Measurements from ENCODE around the gene ROR2. TPM values are rescaled to one million over a fixed set of nuclear protein-coding genes. Genes with fewer than 3 reads are reported as not detected.

ROR2 gene
- total RNA-seq, 1 donor from 2014 or later, result 0.18 TPM

DNA sequence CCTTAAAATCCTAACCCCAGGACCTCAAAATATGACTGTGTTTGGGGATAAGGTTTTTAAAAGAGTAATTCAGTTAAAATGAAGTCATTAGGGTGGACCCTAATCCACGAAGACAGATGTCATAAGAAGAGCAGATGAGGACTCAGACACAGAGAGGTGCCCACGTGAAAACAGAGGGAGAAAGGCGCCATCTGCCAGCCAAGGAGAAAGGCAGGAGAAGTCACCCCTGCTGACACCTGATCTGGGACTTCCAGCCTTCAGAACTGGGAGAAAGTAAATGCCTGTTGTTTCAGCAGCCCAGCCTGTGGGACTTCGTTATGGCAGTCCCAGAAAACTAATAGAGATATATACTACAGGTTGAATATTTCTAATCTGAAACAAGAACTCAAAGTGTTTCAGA, 67.4 kb downstream of the ROR2 start:
- intact Hi-C loops (cut with micrococcal nuclease), result no loop called here

DNA sequence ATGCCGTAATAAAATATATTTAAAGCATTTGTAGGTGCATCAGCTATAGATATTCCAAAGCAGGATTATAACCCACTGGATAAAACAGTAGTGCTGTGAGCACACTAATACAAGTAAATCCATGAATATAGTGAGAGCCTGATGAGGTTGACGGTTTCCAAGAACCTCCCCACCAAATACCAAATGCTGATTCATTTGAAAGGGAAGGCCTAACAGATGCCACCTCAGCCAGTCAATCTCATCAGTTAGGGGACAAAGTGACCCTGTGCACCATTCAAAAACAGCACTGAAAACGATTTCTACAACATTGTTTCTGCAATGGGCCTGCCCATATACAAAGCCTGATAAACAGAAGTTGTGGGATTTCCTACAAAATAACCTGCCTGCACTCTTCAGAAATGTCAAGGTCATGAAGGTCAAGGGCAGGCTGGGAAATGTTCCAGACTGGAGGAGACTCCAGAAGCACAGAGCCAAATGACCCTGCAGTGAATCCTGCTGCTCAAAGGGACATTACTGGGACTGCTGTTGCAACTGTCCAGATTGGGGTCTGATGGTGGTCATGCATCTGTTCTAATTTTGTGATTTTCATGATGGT, 69.6 kb downstream of the ROR2 start:
- intact Hi-C loops (cut with micrococcal nuclease), result no loop called here

DNA sequence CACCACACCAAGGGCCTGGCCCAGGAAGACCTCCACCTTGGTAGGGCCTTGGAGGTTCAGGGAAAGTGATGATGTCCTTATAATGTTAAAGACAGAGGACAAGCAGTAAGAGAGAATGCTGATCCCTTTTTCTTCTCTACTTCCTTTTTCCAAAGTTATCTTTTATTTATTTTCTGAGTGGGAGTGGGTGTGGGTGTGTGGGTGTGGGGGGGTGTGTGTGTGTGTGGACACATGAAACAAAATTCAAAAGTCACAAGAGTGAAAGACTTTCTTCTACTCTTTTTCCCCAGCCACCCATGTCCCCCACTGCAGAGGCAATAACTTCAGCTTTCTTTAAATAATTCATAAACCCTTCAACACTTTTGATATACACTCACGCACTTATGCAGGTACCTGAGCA, 70.8 kb downstream of the ROR2 start:
- intact Hi-C loops (cut with micrococcal nuclease), result no loop called here

DNA sequence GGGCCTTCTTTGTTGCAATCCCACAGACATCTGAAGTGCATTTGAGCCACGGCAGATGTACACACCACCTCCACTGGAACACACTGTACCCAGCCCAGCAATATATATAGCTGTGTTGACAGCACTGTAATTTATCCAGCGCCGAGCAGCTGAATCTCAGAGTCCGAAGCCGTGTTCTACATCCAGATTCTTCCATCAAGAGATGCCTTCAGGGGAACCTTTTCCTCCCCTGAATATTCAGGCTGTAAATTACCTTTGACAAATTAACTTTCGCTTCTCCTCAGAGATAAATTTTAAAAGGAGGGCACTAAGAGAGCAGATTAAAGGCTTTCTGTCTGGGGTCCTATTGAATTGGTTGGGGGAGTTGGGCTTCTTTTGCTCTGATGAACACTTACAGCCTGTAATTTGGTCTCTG, 76.4 kb downstream of the ROR2 start:
- intact Hi-C loops (cut with micrococcal nuclease), result no loop called here

DNA sequence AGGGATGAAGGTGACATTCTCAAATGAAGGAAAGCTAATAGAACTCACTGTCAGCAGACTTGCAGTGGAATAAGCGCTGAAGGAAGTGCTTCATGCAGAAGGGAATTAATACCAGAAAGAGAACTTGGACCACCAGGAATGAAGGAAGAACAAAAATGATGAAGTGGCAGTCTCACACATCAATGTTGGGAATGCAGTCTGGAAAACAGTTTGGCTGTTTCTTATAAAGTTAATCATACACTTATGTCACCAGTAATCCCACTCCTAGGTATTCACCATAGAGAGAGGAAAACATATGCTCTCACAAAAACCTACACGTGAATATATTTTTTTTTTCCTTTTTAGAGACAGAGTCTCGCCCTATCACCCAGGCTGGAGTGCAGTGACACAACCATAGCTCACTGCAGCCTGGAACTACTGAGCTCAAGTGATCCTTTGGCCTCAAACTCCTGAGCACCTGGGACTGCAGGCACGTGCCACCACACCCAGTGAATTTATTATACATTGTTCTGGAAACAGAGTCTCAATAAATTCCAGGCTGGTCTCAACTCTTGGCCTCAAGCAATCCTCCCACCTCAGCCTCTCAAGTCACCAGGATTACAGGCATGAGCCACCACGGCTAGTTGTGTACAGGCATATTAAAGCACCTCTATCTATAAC, 81.2 kb downstream of the ROR2 start:
- intact Hi-C loops (cut with micrococcal nuclease), result no loop called here

DNA sequence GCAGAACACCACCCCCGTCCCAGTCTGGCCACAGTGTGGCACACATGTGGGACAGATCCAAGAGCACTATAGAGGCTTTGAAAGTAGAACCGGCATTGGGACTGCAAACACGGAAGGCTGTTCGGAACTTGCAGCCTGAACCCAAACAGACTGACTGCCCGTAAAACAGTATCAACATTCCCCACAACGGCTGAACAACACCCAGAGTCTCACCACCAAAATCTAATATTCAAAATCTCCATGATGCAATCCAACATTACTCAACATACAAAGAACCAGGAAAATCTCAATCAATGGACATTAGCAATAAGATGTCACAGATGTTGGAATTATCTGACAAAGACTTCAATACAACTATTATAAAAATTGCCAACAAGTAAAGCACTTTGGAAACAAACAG, 82.3 kb downstream of the ROR2 start:
- intact Hi-C loops (cut with micrococcal nuclease), result no loop called here

DNA sequence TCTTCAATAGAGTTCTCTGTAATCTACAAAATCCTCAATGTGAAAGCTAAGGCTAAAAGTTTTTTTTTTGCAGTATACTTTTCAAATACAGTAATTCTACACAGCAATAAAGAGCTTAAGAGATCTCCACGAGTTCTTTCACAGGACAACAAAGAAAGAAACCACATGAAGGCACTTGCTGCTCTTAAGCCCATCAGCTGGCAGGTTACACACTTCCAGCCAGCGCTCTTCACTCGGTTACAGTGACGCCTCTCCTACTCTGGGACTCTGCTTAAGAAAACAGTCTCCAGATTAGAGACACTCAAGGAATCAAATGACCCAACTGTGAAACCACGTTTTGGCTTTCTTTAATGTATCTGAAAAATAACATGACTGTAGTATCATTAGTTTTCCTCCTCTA, 85.0 kb downstream of the ROR2 start:
- intact Hi-C loops (cut with micrococcal nuclease), result no loop called here

DNA sequence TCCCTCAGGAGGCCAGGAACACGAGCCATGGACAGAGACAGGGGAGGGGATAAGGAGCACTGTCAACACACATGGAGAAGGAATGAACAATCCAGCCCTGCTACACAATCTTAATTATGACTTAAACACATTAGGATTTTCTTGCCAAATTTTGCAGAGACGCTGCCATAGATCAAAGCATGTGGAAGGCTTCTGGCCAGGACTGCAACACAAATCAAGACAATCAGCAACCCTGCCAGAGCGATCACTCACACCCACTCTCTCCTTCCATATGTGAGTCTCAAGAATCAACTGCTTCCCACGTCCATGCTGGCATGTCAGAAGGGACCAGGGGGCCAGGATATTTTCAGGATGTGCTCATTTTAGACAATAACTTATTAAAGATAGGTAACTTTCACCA, 85.6 kb downstream of the ROR2 start:
- intact Hi-C loops (cut with micrococcal nuclease), result no loop called here

DNA sequence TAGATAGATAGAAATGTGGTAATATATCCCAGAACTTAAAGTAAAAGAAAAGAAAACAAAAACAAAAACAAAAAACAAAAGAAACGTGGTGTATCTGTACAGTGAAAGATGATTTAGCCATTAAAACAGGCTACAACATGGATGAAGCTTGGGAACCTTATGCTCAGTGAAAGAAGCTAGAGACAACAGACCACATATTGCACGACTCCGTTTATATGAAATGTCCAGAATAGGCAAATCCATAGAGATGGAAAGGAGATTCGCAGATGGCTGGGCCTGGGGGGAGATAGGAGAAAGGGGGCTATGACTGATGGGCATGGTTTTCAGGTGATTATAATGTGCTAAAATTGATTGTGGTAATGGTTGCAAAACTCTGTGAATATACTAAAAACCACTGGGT, 86.6 kb downstream of the ROR2 start:
- intact Hi-C loops (cut with micrococcal nuclease), result no loop called here

DNA sequence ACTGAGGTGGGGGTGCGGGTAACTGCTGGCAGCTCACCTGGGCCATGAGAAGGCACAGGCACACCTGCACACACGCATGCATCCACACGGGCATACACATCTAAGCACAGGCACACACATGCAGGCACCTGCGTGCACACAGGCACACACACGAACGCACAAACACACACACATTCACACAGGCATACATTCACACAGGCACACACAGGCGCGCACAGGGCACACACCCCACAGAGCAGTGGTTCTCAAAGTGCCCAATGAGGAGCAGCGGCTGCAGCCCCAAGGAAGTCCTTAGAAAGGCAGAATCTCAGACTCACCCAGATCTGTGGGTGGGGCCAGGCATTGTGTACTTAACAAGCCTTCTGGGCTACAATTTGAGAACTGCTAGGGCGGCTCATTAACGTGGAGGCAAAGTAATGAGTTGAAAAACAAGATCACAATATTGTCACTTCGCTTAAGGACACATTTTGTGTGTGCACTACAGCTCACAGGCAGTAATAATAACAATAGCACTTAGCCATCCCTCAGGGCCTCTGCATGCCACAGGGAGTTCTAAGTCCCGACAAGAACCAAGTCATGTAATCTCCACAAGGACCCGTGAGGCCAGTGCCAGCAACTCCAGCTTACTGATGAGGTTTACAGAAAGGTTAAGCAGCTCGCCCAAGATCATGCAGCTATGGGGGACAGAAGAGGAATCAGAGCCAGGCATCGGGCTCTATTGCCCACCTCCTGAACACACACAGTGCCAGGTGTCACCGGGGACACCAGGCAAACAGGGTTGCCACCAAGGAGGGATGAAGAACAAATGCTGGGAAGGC, 91.6 kb downstream of the ROR2 start:
- intact Hi-C loops (cut with micrococcal nuclease), result no loop called here

DNA sequence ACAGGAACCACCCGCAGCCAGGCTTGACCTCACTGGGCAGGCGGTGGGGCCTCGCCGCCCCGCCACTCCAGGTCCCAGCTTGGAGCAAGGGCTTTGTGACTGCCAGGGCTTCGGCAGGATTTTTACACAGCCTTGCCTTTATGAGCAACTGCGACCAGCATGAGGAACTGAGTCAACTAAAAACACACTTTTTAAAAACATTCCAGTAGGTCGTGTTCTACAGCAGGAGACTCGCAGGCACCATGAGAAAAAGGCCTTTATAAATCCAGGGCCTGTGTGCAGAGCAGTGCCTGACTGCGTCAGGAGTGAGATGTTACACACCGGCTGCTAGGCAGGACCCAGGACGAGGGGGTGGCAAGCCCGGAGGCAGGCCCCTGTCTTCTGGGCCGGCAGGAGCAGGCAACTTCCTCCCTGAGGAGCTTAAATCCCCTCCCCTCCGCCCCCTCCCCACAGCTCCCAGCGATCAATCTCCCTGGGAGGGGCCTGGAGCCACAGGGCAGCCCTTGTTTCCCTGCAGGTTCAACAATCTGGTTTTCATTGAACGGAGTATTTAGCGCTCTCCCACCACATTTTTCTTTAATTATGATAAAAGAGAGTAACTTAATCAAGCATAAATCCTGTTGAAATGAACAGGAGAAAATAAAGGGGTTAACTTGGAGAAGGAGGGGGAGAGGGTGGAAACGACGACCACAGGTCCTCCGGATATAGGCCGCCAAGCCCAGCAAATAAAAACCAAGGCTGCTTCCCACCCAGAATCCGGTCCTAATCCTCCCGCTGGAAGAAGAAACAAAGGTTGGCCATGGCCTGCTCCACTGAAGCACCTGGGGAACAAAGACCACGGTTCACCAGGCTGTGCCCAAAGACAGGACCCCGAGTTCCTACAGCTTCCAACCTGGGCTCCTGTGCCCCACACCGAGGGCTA, 92.5 kb downstream of the ROR2 start:
- intact Hi-C loops (cut with micrococcal nuclease), result no loop called here

DNA sequence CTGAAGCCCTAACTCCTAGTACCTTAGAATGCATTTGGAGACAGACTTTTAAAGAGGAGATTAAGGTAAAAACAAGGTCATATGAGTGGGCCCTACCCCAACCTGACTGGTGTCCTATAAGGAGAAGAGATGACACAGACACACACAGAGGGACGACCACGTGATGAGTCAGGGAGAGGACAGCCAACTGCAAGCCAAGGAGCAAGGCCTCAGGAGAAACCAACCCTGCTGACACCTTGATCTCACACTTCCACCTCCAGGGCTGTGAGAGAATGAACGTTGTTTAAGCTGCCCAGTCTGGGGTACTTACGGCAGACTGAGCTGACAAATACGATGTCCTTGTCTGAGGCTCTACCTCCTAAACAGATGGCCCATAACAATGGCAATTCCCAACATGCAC, 93.6 kb downstream of the ROR2 start:
- intact Hi-C loops (cut with micrococcal nuclease), result no loop called here

DNA sequence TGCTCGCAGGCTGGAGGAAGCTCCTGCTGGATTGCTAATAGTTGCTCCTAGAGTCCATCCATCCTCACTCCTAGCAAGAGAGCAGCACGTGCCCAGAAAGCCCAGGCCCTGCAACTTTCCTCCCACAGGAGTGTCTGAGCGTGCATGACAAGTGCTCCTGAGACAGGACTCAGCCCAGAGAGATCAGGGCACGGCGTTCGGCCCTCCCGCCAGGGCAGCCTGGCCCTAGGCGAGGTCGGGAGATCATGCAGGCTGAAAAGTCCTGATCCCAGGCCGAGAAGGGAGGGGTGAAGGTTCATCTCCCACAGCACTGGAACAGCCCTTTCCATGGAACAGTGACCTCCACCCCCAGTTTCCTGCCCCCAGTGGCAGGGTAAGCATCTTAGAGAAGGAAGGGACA, 94.8 kb downstream of the ROR2 start:
- intact Hi-C loops (cut with micrococcal nuclease), result no loop called here

DNA sequence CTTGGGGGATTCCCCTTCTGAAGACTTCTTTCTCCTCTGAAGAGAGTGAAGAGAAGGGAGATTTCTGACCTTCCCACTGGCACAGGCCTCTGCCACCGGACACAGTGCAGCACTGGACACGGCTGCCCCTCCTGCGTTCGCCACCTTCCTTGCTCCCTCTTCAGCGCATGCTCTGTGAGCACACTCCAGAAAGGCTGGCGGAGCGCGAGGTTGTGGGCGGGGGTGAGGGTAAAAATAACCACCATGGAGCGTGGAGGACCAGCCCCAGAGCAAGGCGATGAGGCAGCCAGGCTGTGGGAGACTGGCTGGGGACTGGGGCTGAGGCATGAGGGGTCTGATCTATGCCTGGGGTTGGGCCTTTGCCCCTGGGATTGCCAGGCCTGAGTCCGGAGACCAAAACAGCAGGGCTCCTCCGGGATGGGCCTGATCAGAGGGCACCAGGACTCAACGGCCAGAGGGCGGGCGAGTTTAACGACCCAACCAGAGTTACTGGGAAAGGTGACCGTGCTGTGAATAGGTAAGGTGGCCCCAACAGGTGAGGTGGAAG, 97.2 kb downstream of the ROR2 start:
- intact Hi-C loops (cut with micrococcal nuclease), result no loop called here

DNA sequence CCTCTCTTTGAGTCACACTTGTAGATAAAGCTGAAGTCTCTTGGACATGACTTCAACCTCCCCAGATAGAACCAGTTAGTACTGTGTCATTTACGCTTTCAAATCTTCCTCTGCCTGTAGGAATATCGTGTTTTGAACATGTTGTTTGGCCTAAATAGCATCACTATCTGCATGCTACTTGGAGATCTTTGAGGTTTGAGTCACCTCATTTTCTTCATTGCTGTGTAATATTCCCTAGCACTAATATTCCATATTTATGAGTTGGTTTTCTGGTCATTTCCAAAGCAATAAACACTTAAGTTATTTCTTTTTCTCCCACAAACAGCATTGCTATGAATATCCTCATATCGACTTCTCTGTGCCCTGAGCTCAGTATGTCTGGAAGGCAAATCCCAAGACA, 100.3 kb downstream of the ROR2 start:
- intact Hi-C loops (cut with micrococcal nuclease), result no loop called here

DNA sequence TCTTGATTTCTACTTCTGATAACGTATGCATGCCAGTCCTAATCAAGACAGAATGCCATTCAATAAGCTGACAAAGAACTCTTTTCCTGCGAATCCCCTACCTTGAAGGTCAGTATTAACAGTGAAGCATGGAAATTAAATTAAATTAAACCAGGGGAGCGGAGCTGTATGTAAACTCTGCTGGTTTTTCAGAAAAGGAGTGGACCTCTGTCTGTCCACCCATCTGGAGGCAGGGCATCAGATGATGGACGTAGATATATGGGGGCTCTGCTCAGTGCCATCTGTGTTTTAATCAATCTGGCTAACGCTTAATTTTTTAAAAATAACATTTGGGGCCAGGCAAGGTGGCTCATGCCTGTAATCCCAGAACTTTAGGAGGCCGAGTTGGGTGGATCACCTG, 101.9 kb downstream of the ROR2 start:
- intact Hi-C loops (cut with micrococcal nuclease), result no loop called here

DNA sequence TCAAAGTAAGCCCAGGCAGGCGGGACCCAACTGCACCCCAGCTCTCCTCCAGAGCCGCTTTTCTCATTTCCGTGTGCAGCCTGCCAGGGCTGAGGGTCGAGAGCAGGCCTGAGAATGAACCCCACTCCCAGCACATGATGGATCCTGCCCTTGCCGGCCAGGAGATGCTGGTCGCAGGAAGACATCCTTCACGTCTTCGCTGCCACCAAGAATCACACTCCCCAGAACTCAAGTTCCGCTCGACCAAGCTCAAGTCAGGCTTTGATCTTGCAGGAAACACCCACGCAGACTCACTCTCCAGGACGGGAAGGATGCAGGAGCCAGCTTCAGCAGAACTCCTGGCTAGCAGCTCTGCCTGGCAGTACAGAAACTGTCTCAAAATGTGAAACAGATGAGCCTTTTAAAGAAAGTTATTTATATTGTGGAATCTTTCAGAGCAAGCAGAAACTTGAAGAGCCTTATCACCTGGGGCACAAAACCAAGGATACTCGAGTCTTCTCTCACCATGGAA, 102.4 kb downstream of the ROR2 start:
- intact Hi-C loops (cut with micrococcal nuclease), result no loop called here

DNA sequence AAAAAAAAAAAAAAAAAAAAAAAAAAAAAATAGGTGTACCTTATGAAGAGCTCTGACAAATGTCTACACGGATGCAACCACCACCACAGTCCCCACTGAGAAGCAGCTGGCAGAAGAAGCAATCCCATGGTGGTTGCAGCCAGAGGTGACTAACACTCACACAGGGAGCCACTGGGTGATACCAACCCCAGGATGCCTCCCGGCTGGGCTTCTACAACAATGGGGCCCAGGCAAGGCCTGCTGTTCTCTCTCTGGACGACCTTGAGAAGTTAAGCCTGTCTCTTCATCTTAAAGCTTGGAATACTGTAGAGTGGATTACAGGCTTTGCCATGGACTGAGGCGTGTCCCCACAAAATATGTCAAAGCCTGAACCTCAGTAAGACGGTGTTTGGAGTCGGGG, 104.1 kb downstream of the ROR2 start:
- intact Hi-C loops (cut with micrococcal nuclease), result no loop called here

DNA sequence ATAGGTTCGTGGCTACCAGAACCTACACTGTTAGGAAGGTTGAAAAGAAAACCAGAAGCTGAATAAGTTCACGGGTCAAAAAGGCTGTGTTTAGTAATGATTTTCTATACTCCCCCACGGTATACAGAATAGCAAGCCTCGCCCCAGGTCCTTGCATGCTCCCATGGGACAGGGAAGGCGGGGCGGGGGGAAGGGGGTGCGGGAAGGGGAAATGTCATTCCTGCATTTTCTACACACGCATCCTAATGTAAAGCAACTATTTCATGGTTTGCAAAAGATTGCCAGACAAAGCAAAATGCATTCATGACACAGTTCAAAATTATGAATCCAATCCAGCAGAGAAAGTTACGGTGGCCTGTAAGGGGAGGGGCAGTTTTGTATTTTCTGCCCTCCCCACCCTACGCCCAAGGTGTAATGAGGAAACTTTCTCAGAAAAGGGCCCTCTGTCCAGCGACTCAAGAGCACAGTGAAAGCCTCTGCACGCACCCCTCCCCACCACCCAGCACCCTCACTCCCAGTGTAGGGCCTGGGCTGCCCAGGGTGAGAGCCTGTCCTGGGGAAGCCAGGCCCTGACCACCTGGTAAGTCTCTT, 105.2 kb downstream of the ROR2 start:
- intact Hi-C loops (cut with micrococcal nuclease), result no loop called here

DNA sequence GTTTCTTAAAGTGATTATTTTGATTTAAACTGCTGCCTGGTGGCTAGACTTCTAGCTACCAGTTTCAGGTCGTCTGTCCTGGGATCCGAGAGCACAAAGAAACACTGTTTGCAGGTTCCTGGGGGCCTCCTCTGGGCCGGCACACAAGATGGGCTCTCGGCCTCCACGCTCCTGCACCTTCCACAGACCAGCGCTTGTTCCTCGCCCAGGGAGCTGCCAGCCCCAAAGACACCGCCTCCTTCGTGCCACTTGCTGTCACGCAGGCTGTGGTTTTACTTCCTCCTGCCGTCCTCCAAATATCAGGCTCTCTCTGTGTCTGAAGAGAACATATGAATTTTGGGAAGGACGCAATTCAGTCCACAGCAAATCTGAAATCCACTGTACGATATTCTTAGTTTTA, 105.8 kb downstream of the ROR2 start:
- intact Hi-C loops (cut with micrococcal nuclease), result no loop called here

All from T-helper 2 cell treated with Interferon-gamma antibody and Interleukin-4, amounts not matched to agents 100 ng/mL and 5 ng/mL, for 36 hours (primary cell).